Retinal pigment epithelial cell (primary cell): ENCODE results near the gene GATAD2A.

Source experiments
- DNase-seq: peaks from one replicate; pipeline ENCODE4 v3.0.0-alpha.2; 2010; ENCODE audit warnings: low read depth
- H3K4me3 ChIP-seq: 2 replicates; pipeline ENCODE4 v1.5.1; 2011; ENCODE audit warnings: mild to moderate bottlenecking, low read length, control low read depth, moderate library complexity
- TF ChIP-seq, protein P1 (sequence below): conservative IDR thresholded peaks from 2 replicates; pipeline ENCODE4 v1.5.1; 2011; ENCODE audit warnings: low read depth, low read length, control low read depth, inconsistent platforms

GATAD2A gene

DNA sequence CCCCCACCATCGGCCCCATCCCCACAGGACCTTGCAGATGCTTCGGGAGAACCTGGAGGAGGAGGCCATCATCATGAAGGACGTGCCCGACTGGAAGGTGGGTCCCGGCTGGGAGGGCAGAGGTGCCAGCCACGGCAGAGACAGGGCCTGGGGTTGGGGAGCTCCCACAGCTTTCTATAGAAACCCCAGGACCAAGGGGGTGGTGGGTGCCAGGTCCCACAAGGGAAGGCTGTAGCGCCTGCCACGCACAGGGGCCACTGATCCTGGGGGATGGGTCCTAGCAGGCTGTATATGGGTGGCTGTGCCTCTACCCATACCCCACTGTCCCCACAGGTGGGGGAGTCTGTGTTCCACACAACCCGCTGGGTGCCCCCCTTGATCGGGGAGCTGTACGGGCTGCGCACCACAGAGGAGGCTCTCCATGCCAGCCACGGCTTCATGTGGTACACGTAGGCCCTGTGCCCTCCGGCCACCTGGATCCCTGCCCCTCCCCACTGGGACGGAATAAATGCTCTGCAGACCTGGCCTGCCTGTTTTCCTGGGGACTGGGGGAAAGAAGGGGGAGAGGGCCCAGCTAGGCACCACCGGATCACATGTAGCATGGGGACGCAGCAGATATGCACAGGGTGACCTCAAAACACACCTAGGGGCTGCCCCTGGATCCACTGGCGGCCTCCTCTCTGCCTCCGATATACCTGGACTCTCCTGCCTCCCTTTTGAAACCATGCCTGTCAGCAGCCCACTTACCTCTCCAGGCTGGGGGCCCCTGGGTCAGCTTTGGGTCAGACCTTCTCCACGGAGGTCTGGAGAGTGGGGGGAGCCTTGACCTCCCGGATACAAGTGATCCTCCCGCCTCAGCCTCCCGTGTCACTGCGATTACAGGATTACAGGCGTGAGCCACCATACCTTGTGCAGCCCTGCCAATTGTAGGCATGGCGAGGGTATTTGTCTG lies 122.5 kb downstream of the GATAD2A start:
- TF ChIP-seq, protein P1, sequence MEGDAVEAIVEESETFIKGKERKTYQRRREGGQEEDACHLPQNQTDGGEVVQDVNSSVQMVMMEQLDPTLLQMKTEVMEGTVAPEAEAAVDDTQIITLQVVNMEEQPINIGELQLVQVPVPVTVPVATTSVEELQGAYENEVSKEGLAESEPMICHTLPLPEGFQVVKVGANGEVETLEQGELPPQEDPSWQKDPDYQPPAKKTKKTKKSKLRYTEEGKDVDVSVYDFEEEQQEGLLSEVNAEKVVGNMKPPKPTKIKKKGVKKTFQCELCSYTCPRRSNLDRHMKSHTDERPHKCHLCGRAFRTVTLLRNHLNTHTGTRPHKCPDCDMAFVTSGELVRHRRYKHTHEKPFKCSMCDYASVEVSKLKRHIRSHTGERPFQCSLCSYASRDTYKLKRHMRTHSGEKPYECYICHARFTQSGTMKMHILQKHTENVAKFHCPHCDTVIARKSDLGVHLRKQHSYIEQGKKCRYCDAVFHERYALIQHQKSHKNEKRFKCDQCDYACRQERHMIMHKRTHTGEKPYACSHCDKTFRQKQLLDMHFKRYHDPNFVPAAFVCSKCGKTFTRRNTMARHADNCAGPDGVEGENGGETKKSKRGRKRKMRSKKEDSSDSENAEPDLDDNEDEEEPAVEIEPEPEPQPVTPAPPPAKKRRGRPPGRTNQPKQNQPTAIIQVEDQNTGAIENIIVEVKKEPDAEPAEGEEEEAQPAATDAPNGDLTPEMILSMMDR, result no peak
- DNase-seq, result no peak
- H3K4me3 ChIP-seq, result no peak overlapping the region

DNA sequence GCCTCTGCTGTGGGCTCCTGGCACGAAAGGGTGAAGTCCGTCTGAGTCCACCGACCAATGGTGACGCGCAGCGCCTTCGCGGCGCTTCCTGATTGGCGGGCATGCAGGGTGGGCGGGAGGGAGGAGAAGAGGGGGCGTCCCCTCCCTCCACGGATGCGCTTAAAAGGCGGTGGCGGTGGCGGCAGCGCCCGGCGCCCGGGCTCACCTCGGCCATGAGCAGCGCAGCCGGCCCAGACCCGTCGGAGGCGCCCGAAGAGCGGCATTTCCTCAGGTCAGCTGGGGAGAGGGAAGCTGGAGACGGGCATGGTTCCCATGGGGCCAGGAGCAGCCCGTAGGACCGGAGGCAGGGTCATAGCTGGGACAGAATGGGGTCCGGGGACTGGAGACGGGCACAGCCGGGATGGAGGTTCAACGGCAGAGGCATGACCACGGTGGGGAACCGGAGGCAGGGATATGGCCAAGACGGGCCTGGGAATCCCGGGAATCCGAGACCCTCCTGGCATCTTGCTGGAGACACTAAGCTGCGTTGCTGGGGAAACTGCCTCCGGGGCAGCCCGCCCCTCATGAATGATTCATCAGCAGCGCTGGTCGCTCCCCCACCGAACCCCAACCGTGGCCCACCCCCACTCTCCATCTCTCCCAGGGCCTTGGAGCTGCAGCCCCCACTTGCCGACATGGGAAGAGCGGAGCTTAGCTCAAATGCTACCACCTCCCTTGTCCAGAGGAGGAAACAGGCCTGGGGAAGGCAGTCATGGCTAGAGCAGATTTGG lies 123.4 kb downstream of the GATAD2A start, which contains the start of gene YJEFN3:
YJEFN3 (plus strand) TSS at position 191 of the 770 bp plus-strand sequence; CDS start at position 213, 22 bp downstream.
- TF ChIP-seq, protein P1, result no peak
- peak within 1 kb of the TSS; percentile 31 for H3K4me3 ChIP-seq
- no peak for DNase-seq

GRCh38 chr19:19529783-19530422 lies 124.4 kb downstream of the GATAD2A start:
- TF ChIP-seq, protein P1, result no peak
- H3K4me3 ChIP-seq, result no peak overlapping the region
- DNase-seq, result no peak

GRCh38 chr19:19530423-19530804 lies 124.9 kb downstream of the GATAD2A start:
- H3K4me3 ChIP-seq, result no peak overlapping the region
- DNase-seq, result no peak
- TF ChIP-seq, protein P1, result no peak

- TF ChIP-seq, protein P1, result no peak
- H3K4me3 ChIP-seq, result no peak overlapping the region
Observed at GRCh38 chr19:19530889-19531288, 125.4 kb downstream of the GATAD2A start.

GRCh38 chr19:19531951-19532805 lies 126.7 kb downstream of the GATAD2A start:
- H3K4me3 ChIP-seq, result no peak overlapping the region
- DNase-seq, result no peak
- TF ChIP-seq, protein P1, result peak; percentile 96

More at GRCh38 chr19:19530889-19531288, 125.4 kb downstream of the GATAD2A start:
- no peak for DNase-seq
